ENCODE data around the gene GAREM1.

DNA sequence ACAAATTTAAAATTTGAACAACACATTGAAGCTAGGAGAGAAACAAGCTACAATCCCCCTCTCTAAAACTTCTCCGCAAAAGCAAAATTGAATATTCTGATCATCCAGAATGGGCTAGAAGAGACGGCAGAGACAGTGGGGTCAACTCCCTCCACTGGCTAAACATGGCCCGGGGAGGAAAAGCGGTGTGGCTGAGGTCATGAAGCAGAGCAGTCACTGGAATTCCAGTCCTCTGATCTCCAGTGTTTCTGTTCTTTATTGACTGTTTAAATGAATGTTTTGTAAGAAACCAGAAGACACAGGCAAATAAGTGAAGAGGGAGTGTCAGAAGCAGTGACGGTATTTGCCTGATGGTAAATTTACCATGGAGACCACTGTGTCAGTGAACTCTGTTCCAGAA, 116.2 kb downstream of the GAREM1 start:
- TF ChIP-seq, protein P1, sequence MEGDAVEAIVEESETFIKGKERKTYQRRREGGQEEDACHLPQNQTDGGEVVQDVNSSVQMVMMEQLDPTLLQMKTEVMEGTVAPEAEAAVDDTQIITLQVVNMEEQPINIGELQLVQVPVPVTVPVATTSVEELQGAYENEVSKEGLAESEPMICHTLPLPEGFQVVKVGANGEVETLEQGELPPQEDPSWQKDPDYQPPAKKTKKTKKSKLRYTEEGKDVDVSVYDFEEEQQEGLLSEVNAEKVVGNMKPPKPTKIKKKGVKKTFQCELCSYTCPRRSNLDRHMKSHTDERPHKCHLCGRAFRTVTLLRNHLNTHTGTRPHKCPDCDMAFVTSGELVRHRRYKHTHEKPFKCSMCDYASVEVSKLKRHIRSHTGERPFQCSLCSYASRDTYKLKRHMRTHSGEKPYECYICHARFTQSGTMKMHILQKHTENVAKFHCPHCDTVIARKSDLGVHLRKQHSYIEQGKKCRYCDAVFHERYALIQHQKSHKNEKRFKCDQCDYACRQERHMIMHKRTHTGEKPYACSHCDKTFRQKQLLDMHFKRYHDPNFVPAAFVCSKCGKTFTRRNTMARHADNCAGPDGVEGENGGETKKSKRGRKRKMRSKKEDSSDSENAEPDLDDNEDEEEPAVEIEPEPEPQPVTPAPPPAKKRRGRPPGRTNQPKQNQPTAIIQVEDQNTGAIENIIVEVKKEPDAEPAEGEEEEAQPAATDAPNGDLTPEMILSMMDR (IDR thresholded peaks at IDR 0.05) = no peak
- TF ChIP-seq POLR2A (IDR thresholded peaks at IDR 0.05) = no peak

Data from Peyer's patch (tissue), 4 donors.